Breast epithelium (tissue), 4 donors: ENCODE measurements around the gene CDK11B. TPM values are rescaled to one million over a fixed set of nuclear protein-coding genes. Genes with fewer than 3 reads are reported as not detected.

Experiments
- DNase-seq, 2 donors: peaks; one replicate each; pipeline ENCODE4 v3.0.0-alpha.2; 2019; ENCODE audit warnings: low spot score in 2 of 2
- H3K27ac ChIP-seq, 2 donors: fragments of 200-600 bp; sonication (generic) in 1 of 2; one replicate each; pipeline ENCODE4 v1.5.1; 2016 to 2019; ENCODE audit warnings: mild to moderate bottlenecking in 1 of 2
- H3K27me3 ChIP-seq, 2 donors: fragments of 200-600 bp; sonication (generic) in 1 of 2; one replicate each; pipeline versions ENCODE4 v1.5.1 to v1.6.0; 2017 to 2019; ENCODE audit warnings: control low read depth in 1 of 2, mild to moderate bottlenecking in 1 of 2
- H3K36me3 ChIP-seq: fragments of 200-600 bp; one replicate; pipeline ENCODE4 v1.5.1; 2019
- H3K4me1 ChIP-seq, 2 donors: fragments of 200-600 bp; sonication (generic); one replicate each; pipeline ENCODE4 v1.5.1; 2016 to 2019; ENCODE audit warnings: control low read depth in 1 of 2
- H3K4me3 ChIP-seq, 3 donors: fragments of 200-600 bp; sonication (generic); 1 replicate in 2 of 3; 2 replicates in 1 of 3; pipeline ENCODE4 v1.5.1; 2016 to 2019; ENCODE audit warnings: mild to moderate bottlenecking in 3 of 3, moderate library complexity in 2 of 3
- H3K9me3 ChIP-seq, 2 donors: fragments of 200-600 bp; sonication (generic) in 1 of 2; one replicate each; pipeline ENCODE4 v1.5.1; 2016 to 2019; ENCODE audit warnings: control low read depth in 1 of 2
- CTCF ChIP-seq, 3 donors: fragments of 450-650 bp; IDR thresholded peaks; one replicate each; pipeline ENCODE4 v1.5.1; 2016 to 2017; ENCODE audit warnings: antibody characterized with exemption in 3 of 3, mild to moderate bottlenecking in 3 of 3, moderate library complexity in 3 of 3
- POLR2A ChIP-seq: fragments of 450-650 bp; IDR thresholded peaks from one replicate; pipeline ENCODE4 v1.6.1; 2016; ENCODE audit warnings: antibody characterized with exemption, mild to moderate bottlenecking, moderate library complexity
- POLR2AphosphoS5 ChIP-seq, 3 donors: sonication (generic); formaldehyde crosslinking; IDR thresholded peaks; one replicate each; pipeline ENCODE4 v1.6.1; 2017; ENCODE audit warnings: antibody characterized with exemption in 3 of 3
- intact Hi-C: fragments of 100-400 bp; cut with DNase I; formaldehyde crosslinking; loops from one replicate; pipeline ENCODE4 v1.15.1; 2023; ENCODE audit warnings: low total_unique reads
- total RNA-seq, 3 donors: library from RNA; depleted of rRNA; stranded (reverse); fragments of >200 nt; gene quantifications; one replicate each; pipeline ENCODE4 v1.1.0, GENCODE V29; 2016

The CDK11B gene
- total RNA-seq, 3 donors from 2014 or later, result 17.4 to 30.3 (median 26.2) TPM

GRCh38 chr1:1684031-1684681 lies 25.4 kb upstream of the CDK11B start:
- no peaks in the 10 kb centered on the region for H3K36me3 ChIP-seq
- no peak overlapping the region for H3K4me3 ChIP-seq
- no peaks in the 10 kb centered on the region for H3K9me3 ChIP-seq
- H3K27me3 ChIP-seq, result no peaks in the 10 kb centered on the region
- intact Hi-C loops, result no loop called here
- TF ChIP-seq POLR2A (no peak), CTCF (IDR thresholded peaks at IDR 0.05) (no peak), POLR2AphosphoS5 (IDR thresholded peaks at IDR 0.05) (no peak)
- peaks cover 2 to 3% of the 10 kb centered on the region in 2 donors for H3K4me1 ChIP-seq
- no peak for DNase-seq
- peak overlapping the region in 1 of 2 donors; percentile 15 for H3K27ac ChIP-seq

DNA sequence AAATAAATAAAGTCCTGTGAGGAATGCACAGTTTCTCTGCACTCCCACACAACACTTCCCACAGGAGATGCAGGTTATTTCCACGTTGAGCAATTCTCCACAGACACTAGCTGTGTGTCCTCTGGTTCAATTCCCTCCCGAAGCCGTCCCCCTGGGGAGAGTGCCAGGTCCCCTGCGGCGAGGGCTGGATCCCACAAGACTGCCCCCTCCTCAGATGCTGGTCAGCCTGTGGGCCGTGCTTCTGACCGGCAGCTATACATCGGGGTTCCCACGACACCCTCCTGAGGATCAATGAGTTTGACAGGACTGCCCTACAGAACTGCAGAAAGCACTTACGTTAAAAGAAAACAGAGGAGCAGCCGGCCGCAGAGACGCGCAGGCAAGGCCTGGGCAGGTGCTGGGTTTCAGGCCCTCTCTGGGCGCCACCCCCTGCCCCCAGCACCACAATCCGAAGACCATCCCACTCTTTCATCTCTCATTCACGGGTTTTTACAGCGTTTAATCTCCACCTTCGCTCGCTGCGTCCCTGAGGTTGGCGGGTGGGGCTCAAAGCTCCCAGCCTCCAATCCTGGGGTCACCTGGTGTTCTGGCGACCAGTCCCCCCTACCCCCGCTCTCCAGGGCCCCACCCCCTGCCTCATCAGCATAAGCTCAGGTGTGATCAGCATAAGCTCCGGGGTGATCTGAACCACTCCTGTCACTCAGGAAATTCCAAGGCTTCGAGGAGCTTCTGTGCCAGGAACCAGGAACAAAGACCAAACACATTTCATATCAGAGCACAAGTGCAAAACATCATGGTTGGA lies 24.5 kb upstream of the CDK11B start:
- no peak for TF ChIP-seq POLR2AphosphoS5 (IDR thresholded peaks at IDR 0.05)
- no peak for TF ChIP-seq CTCF (IDR thresholded peaks at IDR 0.05)
- TF ChIP-seq POLR2A, result no peak
- Histone ChIP-seq H3K4me3 (no peak overlapping the region), H3K4me1 (peaks cover 3 to 10% of the 10 kb centered on the region in 2 donors), H3K27me3 (no peaks in the 10 kb centered on the region), H3K27ac (peak overlapping the region; percentile 15 to 17), H3K36me3 (no peaks in the 10 kb centered on the region), H3K9me3 (no peaks in the 10 kb centered on the region)
- DNase-seq, result no peak
- intact Hi-C loops, result no loop called here

GRCh38 chr1:1680912-1681273 lies 22.1 kb upstream of the CDK11B start:
- Histone ChIP-seq H3K27ac (no peak overlapping the region), H3K4me3 (no peak overlapping the region), H3K9me3 (no peaks in the 10 kb centered on the region), H3K27me3 (no peaks in the 10 kb centered on the region), H3K4me1 (peaks cover 0 to 12% of the 10 kb centered on the region in 2 donors), H3K36me3 (no peaks in the 10 kb centered on the region)
- TF ChIP-seq CTCF (IDR thresholded peaks at IDR 0.05), result no peak
- TF ChIP-seq POLR2AphosphoS5 (IDR thresholded peaks at IDR 0.05), result no peak
- no peak for TF ChIP-seq POLR2A
- peak in 1 of 2 donors; percentile 53 for DNase-seq
- intact Hi-C loops, result no loop called here

DNA sequence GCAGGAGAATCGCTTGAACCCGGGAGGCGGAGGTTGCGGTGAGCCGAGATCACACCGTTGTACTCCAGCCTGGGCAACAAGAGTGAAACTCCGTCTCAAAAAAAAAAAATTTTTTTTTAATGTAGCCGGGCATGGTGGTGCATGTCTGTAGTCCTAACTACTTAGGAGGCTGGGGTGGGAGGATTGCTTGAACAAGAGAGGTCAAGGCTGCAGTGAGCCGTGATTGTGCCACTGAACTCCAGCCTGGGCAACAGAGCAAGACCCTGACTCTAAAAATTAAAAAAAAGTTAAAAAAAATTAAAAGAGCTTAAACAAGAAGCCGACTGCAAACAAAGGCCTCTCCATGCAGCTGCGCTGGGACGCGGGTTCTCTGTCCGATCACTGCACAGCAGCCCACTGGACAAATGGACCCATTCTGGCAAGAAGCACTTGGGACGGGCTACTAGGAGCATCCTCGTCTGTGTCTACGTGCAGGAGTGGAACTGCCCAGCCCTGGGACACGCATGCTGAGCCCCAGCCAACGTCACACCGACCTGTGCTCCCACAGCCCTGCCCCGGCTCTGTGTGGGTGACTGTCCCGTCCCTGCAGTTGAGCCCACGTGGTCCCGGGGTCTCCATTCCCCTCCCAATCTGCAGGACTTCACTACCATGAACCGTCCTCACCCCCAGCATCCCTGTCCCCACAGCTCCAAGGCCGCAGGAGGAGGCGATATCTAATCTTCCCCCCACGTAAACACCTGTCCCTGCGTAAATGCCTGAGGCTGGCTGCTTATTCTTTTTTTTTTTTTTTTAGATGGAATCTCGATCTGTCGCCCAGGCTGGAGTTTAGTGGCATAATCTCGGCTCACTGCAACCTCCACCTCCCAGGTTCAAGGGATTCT lies 21.5 kb upstream of the CDK11B start:
- DNase-seq, result peak in 1 of 2 donors; percentile 40
- intact Hi-C loops, result no loop called here
- H3K27ac ChIP-seq, result peak overlapping the region in 1 of 2 donors; percentile 26

More for the DNA sequence above, 21.5 kb upstream of the CDK11B start:
- Histone ChIP-seq H3K4me1 (peaks cover 0 to 12% of the 10 kb centered on the region in 2 donors), H3K36me3 (no peaks in the 10 kb centered on the region), H3K27me3 (no peaks in the 10 kb centered on the region), H3K9me3 (no peaks in the 10 kb centered on the region), H3K4me3 (no peak overlapping the region)
- TF ChIP-seq CTCF (IDR thresholded peaks at IDR 0.05) (no peak), POLR2AphosphoS5 (IDR thresholded peaks at IDR 0.05) (no peak)
